Fibroblast of skin of abdomen (primary cell): ENCODE results near the gene C20orf204.
"Not testable (repeated sequence)": the region's sequence is repeated elsewhere in the genome, so short reads cannot be mapped to it uniquely, and the experiment has no call there.

Experiments
- DNase-seq: peaks from one replicate; pipeline ENCODE4 v3.0.0-alpha.2; 2013

The C20orf204 gene

GRCh38 chr20:64084685-64085152 lies 48.7 kb downstream of the C20orf204 start:
- DNase-seq, result no peak

- no peak for DNase-seq
These were observed 50.8 kb downstream of the C20orf204 start for GRCh38 chr20:64086801-64087200.

- DNase-seq, result not testable (repeated sequence)
These were observed 51.3 kb downstream of the C20orf204 start for GRCh38 chr20:64087226-64087825.

GRCh38 chr20:64088586-64088985 lies 52.6 kb downstream of the C20orf204 start:
- DNase-seq, result not testable (repeated sequence)
